ENCODE data around the gene ATP1B4.
"Not testable (repeated sequence)": the region's sequence is repeated elsewhere in the genome, so short reads cannot be mapped to it uniquely, and the experiment has no call there.

ATP1B4 gene

GRCh38 chrX:120361764-120362305 lies at the start of gene ATP1B4:
Gene ATP1B4 (plus strand): TSS chrX:120362089. CDS start chrX:120362169, 80 bp downstream.
- no peak for DNase-seq

DNA sequence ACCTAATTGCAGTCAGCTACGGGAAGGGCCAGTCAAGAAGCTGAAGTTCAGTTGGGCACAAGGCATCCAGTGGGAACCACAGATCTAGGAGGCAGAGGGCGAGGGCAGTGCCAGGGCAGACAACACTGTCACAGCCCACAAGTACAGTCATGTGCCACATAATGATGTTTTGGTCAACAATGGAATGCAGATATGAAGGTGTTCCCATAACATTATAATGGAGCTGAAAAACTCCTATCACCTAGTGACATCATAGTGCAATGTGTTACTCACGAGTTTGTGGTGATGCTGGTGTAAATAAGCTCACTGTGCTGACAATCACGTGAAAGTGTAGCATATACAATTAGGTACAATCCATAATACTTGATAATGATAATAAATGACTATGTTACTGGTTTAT lies 46.1 kb upstream of the ATP1B4 start:
- no peak for DNase-seq

DNA sequence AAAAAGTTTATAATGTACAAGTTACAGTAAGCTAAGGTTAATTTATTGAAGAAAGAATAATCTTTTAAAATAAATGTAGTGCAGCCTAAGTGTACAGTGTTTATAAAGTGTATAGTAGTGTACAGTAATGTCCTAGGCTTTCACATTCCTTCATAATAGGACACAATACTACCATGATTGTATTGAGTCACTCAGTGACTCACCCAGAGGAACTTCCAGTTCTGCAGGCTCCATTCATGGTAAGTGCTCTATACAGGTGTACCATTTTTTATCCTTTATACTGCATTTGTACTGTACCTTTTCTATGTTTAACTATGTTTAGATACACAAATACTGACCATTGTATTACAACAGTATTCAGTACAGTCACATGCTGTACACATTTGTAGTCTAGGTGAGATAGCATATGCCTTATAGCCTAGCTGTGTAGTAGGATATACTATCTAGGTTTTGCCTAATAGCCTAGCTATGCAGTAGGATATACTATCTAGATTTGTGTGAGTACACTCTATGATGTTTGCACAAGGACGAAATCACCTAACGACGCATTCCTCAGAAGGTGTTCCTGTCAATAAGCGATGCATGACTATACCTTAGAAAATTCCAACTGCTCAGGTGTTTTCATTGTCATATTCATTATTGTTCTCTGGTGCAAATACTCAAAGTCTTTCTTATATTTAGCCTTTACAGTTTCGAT lies 45.2 kb upstream of the ATP1B4 start:
- no peak for DNase-seq

DNA sequence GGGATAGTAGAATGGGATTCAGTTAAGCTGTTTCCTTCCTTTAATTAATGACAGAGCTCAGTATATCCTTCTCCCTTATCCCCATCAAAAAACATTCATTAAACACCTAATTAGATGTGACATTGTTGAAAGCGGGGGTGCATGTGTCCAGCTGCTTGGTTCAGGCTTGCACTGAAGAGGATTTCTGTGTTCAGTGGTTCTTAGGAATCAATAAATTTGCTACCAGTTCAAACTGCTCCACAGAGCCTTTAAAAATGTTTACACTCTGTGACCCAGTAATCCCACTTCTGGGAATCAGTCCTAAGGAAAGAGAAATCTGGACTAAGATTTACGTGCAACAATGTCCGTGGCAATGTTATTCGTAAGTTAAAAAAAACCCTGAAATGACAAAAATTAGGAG lies 43.5 kb upstream of the ATP1B4 start:
- no peak for DNase-seq

DNA sequence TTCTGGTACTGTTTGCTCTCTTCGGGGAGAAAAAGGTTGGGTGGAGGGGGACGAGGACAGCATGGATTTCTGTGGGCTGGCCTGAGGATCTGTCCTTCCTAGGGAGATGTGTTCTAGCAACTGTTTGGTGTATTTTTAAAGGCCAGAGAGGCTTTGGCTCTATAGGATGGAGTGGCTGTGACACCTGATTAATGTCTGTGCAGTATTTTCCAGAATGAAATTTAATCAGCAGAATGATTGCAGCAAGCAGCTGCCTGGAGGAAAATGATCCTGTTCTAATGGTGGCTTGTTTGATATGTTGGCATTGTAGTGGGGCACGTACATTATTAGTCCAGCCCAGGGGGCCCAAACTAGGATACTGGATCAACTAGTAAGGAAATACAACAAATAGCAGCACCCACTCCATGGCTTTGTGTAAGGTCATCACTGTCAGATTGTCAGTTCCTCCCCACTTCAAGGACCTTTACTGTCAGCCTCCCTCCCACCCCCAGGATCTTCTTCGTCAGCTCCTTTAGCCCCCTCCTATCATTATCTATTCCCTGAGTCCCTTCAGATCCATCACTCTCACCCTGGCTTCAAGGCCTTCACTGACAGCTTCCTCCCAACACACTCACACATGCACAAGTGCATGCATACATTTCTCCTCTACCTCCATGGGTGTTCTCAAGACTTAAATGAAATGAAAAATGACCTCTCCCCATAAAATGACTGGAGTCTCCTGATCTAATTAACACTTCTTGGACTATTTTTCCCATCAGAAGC lies 40.2 kb upstream of the ATP1B4 start:
- no peak for DNase-seq

- DNase-seq: no peak
Measured at GRCh38 chrX:120331116-120331515, 30.8 kb upstream of the ATP1B4 start.

- no peak for DNase-seq
Measured at GRCh38 chrX:120332394-120332793, 29.5 kb upstream of the ATP1B4 start.

- DNase-seq: peak; percentile 37
Measured at GRCh38 chrX:120334151-120334550, 27.7 kb upstream of the ATP1B4 start.

DNA sequence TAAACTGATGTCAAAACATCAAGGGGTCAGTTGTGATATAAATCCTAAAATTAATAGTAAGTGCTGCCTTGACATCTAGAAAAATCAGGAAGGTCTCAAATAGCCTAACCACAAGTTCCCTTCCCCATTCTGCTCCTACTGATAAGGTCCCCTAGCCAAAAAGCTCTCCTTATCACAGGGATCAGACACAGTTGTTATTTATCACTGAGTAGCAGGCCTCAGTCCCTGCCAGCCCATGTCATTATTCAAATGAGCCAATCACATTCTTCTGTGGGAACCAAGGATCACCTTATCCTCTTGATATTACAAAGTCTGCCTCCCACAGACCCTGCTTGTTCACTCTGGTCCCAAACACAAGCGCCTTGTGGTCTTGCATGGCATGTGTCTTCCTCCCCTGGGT lies 27.3 kb upstream of the ATP1B4 start:
- peak; percentile 87 for DNase-seq

DNA sequence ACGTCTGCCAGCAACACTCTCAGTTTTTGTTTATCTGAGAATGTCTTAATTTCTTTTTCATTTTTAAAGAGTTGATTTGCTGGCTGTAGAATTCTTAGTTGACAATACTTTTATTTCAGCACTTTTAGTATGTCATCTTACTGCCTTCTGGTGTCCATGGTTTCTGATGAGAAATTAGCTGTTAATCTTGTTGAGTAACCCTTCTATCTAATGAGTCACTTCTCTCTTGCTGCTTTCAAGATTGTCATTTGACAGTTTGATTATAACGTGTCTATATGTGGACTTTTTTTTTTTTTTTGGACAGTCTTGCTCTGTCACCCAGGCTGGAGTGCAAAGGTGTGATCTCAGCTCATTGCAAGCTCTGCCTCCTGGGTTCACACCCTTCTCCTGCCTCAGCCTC lies 26.6 kb upstream of the ATP1B4 start:
- DNase-seq: peak; percentile 12

- no peak for DNase-seq
Measured at GRCh38 chrX:120336899-120337298, 25.0 kb upstream of the ATP1B4 start.

GRCh38 chrX:120344566-120344965 lies 17.3 kb upstream of the ATP1B4 start:
- DNase-seq: not testable (repeated sequence)

DNA sequence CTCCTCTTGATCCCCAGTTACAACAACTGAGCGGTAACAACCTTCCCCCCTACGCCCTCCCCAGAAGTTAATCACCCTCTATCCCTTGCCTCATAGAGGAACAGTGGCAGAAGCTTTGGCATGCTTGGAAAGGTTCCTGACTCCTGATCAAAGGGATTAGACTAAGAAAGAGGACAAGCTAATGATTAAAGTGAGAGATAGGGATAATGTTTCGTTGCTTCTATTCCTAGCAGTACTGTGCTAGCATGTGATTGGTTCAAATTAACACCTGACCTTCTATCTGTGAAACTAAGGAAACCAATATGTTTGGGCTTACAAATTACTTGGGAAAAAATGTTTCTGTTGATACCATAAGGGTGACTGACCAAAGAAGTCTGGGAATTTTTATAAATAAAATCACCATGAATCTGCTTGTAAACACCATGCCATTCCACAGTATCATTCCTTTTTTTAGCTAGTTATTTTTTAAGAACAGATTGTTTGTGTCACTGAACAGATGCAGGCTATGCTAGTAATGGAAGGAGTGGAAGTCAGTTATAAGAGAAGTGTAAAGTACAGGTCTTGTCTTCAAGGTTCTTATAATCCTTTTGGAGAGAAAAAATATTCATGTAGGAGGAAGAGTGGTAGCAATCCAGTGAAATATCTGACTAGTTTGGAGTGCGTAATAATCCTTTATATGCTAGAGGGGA lies 11.3 kb upstream of the ATP1B4 start:
- DNase-seq: no peak

DNA sequence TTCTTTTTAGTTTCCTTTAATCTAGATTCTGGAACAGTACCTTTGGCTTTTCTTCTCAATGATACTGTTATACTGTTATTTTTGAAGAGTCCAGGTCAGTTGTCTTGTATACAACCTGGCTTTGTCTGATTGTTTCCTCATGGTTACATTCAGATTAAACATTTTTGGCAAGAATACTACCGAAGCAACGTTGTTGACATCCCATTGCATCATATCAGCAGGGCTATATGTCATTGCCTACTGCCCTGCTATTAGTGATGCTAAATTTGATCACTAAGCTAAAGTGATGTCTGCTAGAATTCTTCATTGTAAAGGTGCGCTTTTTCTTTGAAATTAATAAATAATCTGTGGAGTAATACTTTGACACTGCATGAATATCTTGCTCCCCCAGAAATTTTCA lies 5.8 kb upstream of the ATP1B4 start:
- no peak for DNase-seq

GRCh38 chrX:120357186-120357585 lies 4.7 kb upstream of the ATP1B4 start:
- no peak for DNase-seq

DNA sequence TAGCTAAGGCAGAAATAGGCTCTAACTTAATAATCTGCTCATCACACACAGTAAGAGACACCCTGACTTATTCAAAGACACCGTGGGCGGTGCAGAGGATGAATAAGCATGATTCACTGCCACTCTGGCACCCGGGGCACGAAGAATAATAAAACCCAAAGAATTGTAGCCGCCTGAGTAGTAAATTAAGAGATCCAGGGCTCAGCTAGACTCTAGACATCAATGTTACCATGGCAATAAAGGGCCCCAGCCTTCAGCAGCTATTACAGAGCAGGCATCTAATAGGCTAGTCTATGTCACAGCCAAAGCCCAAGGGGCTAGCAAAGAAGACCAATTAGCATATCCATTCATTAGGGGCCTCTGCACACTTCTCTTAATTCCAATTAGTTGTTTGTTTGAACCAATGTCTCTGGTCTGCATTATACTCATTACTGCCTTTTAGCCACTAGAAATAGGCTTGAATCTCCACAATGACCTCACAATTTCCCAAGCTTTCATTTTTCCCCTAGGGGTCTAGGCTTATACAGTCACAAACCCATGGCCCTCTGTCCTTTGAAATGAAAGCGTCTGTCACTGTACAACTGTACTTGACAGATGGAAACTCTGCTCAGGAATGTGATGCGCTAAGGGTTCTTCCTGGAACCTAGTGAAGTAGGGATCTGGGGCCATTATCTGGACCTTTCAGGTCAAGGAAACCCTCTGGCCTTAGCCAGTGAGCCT lies 3.0 kb upstream of the ATP1B4 start:
- DNase-seq: no peak

GRCh38 chrX:120365320-120365719 lies 3.4 kb downstream of the ATP1B4 start:
- peak; percentile 44 for DNase-seq

GRCh38 chrX:120365968-120366367 lies 4.1 kb downstream of the ATP1B4 start:
- DNase-seq: no peak

DNA sequence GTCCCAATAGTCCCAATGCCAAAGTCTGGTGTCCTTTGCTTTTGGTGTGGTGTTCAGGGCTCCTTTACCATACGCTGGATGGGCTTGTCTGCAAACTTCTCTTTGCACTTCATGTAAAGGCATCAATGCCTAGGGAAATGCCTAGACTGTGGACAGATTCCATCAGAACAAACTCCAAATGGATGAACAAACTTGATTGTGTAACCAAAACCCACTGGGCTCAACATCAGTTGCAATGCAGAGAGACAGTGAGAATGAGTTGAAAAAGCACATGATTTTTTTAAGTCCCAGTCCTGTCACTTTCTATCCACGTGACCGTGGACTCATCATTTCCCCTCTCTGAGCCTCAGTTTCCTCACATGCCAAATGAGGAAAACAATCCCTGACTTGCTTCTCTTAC lies 4.9 kb downstream of the ATP1B4 start:
- DNase-seq: no peak

DNA sequence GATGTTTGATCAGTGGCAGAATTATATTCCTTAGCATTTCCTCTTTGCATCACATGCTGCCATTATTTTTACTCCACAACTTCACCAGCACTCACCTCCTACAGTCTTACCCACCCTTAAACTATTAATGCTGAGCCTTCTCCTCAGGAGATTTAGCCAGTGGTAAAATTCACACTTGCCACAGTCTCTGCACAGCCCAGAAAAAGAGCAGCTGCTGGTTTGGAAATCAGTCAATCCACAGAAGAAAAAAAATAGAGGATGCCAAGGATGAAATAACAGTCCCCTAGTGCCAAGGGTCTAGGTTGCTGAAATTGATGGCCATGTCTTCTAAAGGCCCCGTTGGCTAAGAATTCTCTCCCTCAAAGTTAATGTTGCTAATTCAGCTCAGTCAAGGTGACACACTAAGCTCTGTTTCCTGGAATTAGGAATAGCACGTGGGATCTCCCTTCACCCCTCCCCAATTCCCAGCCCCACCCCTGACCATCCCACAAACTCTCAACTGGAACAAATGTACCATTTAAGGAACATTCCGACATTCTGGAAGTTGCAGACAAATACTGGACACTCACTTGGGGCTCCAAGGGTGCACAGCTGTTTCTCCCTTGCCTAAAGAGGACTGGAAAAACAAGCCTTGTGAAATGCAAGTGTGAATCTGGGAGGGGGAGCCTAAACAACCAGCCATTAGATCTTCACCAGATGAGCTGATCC lies 5.7 kb downstream of the ATP1B4 start:
- no peak for DNase-seq

- no peak for DNase-seq
Measured at GRCh38 chrX:120372667-120373370, 10.9 kb downstream of the ATP1B4 start.

DNA sequence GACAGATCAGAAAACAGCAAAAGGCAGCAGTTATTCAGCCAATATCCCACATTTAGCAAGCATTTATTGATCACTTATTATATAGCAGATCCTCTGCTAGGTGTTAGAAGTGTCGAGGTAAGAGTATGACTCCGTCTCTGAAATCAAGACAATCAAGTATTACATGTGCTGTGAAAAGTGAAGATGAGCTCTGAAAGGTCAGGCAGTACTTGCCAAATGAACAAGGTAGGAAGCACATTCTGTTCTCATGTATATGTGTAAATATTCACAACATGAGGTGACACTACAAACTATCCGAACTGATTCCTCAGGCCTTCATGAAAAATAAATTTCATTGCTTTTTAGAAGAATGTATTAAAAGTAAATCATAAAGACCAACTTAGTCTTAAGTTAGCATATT lies 15.3 kb downstream of the ATP1B4 start:
- DNase-seq: no peak
